ENCODE measurements around the gene EIF4G1. TPM values are rescaled to one million over a fixed set of nuclear protein-coding genes. Genes with fewer than 3 reads are reported as not detected.

Gene EIF4G1
- polyA plus RNA-seq, 1 donor from 2014 or later = 66.9 TPM

GRCh38 chr3:184362668-184363546 lies 48.5 kb downstream of the EIF4G1 start:
- peak; percentile 71 for TF ChIP-seq SMC3 (conservative IDR thresholded peaks at IDR 0.05; ENCODE audit: poor library complexity)
- TF ChIP-seq MXI1 (conservative IDR thresholded peaks at IDR 0.05; ENCODE audit: poor library complexity, severe bottlenecking) = peak; percentile 67
- peak; percentile 74 for TF ChIP-seq POLR2AphosphoS5 (IDR thresholded peaks at IDR 0.05)
- peak; percentile 56 for TF ChIP-seq REST (IDR thresholded peaks at IDR 0.05; ENCODE audit: borderline replicate concordance)
- TF ChIP-seq EZH2 (IDR thresholded peaks at IDR 0.05; ENCODE audit: borderline replicate concordance, insufficient read depth, low read length, poor library complexity, severe bottlenecking) = no peak
- peak; percentile 82 for TF ChIP-seq TAF1 (IDR thresholded peaks at IDR 0.05; ENCODE audit: low read depth)
- TF ChIP-seq RAD21 (conservative IDR thresholded peaks at IDR 0.05) = peak; percentile 58
- peak; percentile 76 for TF ChIP-seq CTCF (IDR thresholded peaks at IDR 0.05; ENCODE audit: poor library complexity, severe bottlenecking)
- TF ChIP-seq EP300 (conservative IDR thresholded peaks at IDR 0.05; ENCODE audit: poor library complexity, severe bottlenecking) = no peak
- Histone ChIP-seq H3K36me3 (ENCODE audit: insufficient read depth, low read length) (no peaks in the 10 kb centered on the region), H2AFZ (ENCODE audit: low read depth, low read length) (peak overlapping the region; percentile 53), H3K79me2 (replicated peaks; ENCODE audit: insufficient read depth, low read length) (peaks cover 16% of the 10 kb centered on the region), H4K20me1 (ENCODE audit: insufficient read depth) (no peaks in the 10 kb centered on the region), H3K27ac (ENCODE audit: low read length) (peak overlapping the region; percentile 87), H3F3A (ENCODE audit: insufficient read depth, low read length, poor library complexity, severe bottlenecking) (no peaks in the 10 kb centered on the region), H3K9ac (ENCODE audit: low read length) (peak overlapping the region; percentile 90), H3K27me3 (ENCODE audit: insufficient read depth, low read depth, low read length) (no peaks in the 10 kb centered on the region), H3K4me2 (ENCODE audit: low read length) (peak overlapping the region; percentile 84), H3K4me3 (ENCODE audit: low read length) (peak overlapping the region; percentile 70), H3K9me3 (ENCODE audit: low read length) (no peaks in the 10 kb centered on the region), H3K9me2 (ENCODE audit: insufficient read depth, low read length) (no peaks in the 10 kb centered on the region)

- Histone ChIP-seq H2AFZ (ENCODE audit: low read depth, low read length) (no peak overlapping the region), H3K36me3 (ENCODE audit: insufficient read depth, low read length) (peaks cover 5% of the 10 kb centered on the region), H3F3A (ENCODE audit: insufficient read depth, low read length, poor library complexity, severe bottlenecking) (no peaks in the 10 kb centered on the region), H3K9me3 (ENCODE audit: low read length) (no peaks in the 10 kb centered on the region), H3K9ac (ENCODE audit: low read length) (no peak overlapping the region), H3K27ac (ENCODE audit: low read length) (no peak overlapping the region), H4K20me1 (ENCODE audit: insufficient read depth) (no peaks in the 10 kb centered on the region), H3K4me3 (ENCODE audit: low read length) (no peak overlapping the region), H3K4me2 (ENCODE audit: low read length) (no peak overlapping the region), H3K9me2 (ENCODE audit: insufficient read depth, low read length) (no peaks in the 10 kb centered on the region), H3K27me3 (ENCODE audit: insufficient read depth, low read depth, low read length) (no peaks in the 10 kb centered on the region), H3K79me2 (replicated peaks; ENCODE audit: insufficient read depth, low read length) (peaks cover 8% of the 10 kb centered on the region)
- TF ChIP-seq EZH2 (IDR thresholded peaks at IDR 0.05; ENCODE audit: borderline replicate concordance, insufficient read depth, low read length, poor library complexity, severe bottlenecking) (no peak), TAF1 (IDR thresholded peaks at IDR 0.05; ENCODE audit: low read depth) (no peak), MXI1 (conservative IDR thresholded peaks at IDR 0.05; ENCODE audit: poor library complexity, severe bottlenecking) (no peak), RAD21 (conservative IDR thresholded peaks at IDR 0.05) (no peak), CTCF (IDR thresholded peaks at IDR 0.05; ENCODE audit: poor library complexity, severe bottlenecking) (no peak), EP300 (conservative IDR thresholded peaks at IDR 0.05; ENCODE audit: poor library complexity, severe bottlenecking) (no peak), REST (IDR thresholded peaks at IDR 0.05; ENCODE audit: borderline replicate concordance) (no peak), SMC3 (conservative IDR thresholded peaks at IDR 0.05; ENCODE audit: poor library complexity) (no peak), POLR2AphosphoS5 (IDR thresholded peaks at IDR 0.05) (no peak)
Measured at GRCh38 chr3:184366619-184367289, 52.3 kb downstream of the EIF4G1 start.

Data from neural cell (in vitro differentiated cells).